DND-41 (cell line): Measurements from ENCODE around the gene MYH9.

Source experiments
- ATAC-seq: fragments of 200-7000 bp; cut with Tn5 transposase; 3 replicates; pipeline ENCODE4 v1.9.1; 2021; ENCODE audit warnings: low read depth; ENCODE audit not compliant: insufficient read depth
- DNase-seq: peaks from one replicate; pipeline ENCODE4 v3.0.0-alpha.2; 2020
- H2AFZ ChIP-seq: 2 replicates; pipeline ENCODE4 v1.6.0; 2012; ENCODE audit warnings: low read depth, low read length
- H3K27ac ChIP-seq: 2 replicates; pipeline ENCODE4 v1.5.1; 2012; ENCODE audit warnings: low read length, inconsistent platforms
- H3K27me3 ChIP-seq: fragments of 200-600 bp; sonication (generic); 2 replicates; pipeline ENCODE4 v1.6.0; 2012; ENCODE audit warnings: low read length, mild to moderate bottlenecking, inconsistent platforms; ENCODE audit not compliant: insufficient read depth, poor library complexity
- H3K36me3 ChIP-seq: 2 replicates; pipeline ENCODE4 v1.5.1; 2012; ENCODE audit warnings: low read length, inconsistent platforms; ENCODE audit not compliant: insufficient read depth
- H3K4me1 ChIP-seq: 2 replicates; pipeline ENCODE4 v1.5.1; 2012; ENCODE audit warnings: mild to moderate bottlenecking, low read length; ENCODE audit not compliant: insufficient read depth
- H3K4me2 ChIP-seq: 2 replicates; pipeline ENCODE4 v1.6.0; 2012; ENCODE audit warnings: mild to moderate bottlenecking, moderate library complexity, low read length, inconsistent platforms; ENCODE audit not compliant: insufficient read depth
- H3K4me3 ChIP-seq, 2 experiments: fragments of 200-600 bp in 1 of 2; shearing (Covaris generic) in 1 of 2; 2 replicates each; pipeline ENCODE4 v1.5.1; 2012 to 2016; ENCODE audit warnings: inconsistent platforms in 2 of 2, low read length in 2 of 2, mild to moderate bottlenecking in 2 of 2, low read depth in 1 of 2, moderate library complexity in 1 of 2
- H3K79me2 ChIP-seq: 2 replicates; pipeline ENCODE4 v1.6.0; 2012; ENCODE audit warnings: low read length, inconsistent platforms; ENCODE audit not compliant: insufficient read depth
- H3K9ac ChIP-seq: 2 replicates; pipeline ENCODE4 v1.6.0; 2012; ENCODE audit warnings: low read depth, mild to moderate bottlenecking, inconsistent platforms, low read length, moderate library complexity
- H3K9me3 ChIP-seq: 2 replicates; pipeline ENCODE4 v1.5.1; 2012; ENCODE audit warnings: low read length, moderate library complexity, mild to moderate bottlenecking, inconsistent platforms; ENCODE audit not compliant: insufficient read depth, severe bottlenecking
- H4K20me1 ChIP-seq: 2 replicates; pipeline ENCODE4 v1.6.0; 2012; ENCODE audit warnings: low read length; ENCODE audit not compliant: insufficient read depth
- EZH2 ChIP-seq: IDR thresholded peaks from 3 replicates; pipeline ENCODE4 v1.6.1; 2012; ENCODE audit warnings: borderline replicate concordance, low read depth, mild to moderate bottlenecking, moderate library complexity, low read length, inconsistent platforms; ENCODE audit not compliant: severe bottlenecking
- TF ChIP-seq, protein P1 (sequence below): IDR thresholded peaks from 2 replicates; pipeline ENCODE4 v1.5.1; 2012; ENCODE audit warnings: borderline replicate concordance, low read length, moderate library complexity, mild to moderate bottlenecking; ENCODE audit not compliant: poor library complexity, severe bottlenecking; ENCODE audit errors: extremely low read depth

Gene MYH9

GRCh38 chr22:36358533-36359469 lies 29.0 kb downstream of the MYH9 start:
- no peak for DNase-seq
- Histone ChIP-seq H3K27ac (no peak overlapping the region), H2AFZ (no peak overlapping the region), H3K9ac (no peak overlapping the region), H3K79me2 (peaks cover 97% of the 10 kb centered on the region), H3K4me1 (no peaks in the 10 kb centered on the region), H3K36me3 (peaks cover 36% of the 10 kb centered on the region), H3K9me3 (no peaks in the 10 kb centered on the region), H3K27me3 (no peaks in the 10 kb centered on the region), H3K4me3 (no peak overlapping the region), H4K20me1 (peaks cover 91% of the 10 kb centered on the region), H3K4me2 (no peak overlapping the region)
- no peak for TF ChIP-seq EZH2
- TF ChIP-seq, protein P1, sequence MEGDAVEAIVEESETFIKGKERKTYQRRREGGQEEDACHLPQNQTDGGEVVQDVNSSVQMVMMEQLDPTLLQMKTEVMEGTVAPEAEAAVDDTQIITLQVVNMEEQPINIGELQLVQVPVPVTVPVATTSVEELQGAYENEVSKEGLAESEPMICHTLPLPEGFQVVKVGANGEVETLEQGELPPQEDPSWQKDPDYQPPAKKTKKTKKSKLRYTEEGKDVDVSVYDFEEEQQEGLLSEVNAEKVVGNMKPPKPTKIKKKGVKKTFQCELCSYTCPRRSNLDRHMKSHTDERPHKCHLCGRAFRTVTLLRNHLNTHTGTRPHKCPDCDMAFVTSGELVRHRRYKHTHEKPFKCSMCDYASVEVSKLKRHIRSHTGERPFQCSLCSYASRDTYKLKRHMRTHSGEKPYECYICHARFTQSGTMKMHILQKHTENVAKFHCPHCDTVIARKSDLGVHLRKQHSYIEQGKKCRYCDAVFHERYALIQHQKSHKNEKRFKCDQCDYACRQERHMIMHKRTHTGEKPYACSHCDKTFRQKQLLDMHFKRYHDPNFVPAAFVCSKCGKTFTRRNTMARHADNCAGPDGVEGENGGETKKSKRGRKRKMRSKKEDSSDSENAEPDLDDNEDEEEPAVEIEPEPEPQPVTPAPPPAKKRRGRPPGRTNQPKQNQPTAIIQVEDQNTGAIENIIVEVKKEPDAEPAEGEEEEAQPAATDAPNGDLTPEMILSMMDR: no peak
- ATAC-seq: no peak

- ATAC-seq: no peak
- Histone ChIP-seq H3K27me3 (no peaks in the 10 kb centered on the region), H3K9me3 (no peaks in the 10 kb centered on the region), H3K27ac (no peak overlapping the region), H3K36me3 (peaks cover 27% of the 10 kb centered on the region), H3K9ac (no peak overlapping the region), H3K4me2 (no peak overlapping the region), H2AFZ (no peak overlapping the region), H3K79me2 (peaks cover 97% of the 10 kb centered on the region), H3K4me1 (no peaks in the 10 kb centered on the region), H4K20me1 (peaks cover 87% of the 10 kb centered on the region), H3K4me3 (no peak overlapping the region)
- DNase-seq: no peak
- TF ChIP-seq EZH2: no peak
- TF ChIP-seq, protein P1: no peak
Measured at GRCh38 chr22:36356708-36357624, 30.8 kb downstream of the MYH9 start.

DNA sequence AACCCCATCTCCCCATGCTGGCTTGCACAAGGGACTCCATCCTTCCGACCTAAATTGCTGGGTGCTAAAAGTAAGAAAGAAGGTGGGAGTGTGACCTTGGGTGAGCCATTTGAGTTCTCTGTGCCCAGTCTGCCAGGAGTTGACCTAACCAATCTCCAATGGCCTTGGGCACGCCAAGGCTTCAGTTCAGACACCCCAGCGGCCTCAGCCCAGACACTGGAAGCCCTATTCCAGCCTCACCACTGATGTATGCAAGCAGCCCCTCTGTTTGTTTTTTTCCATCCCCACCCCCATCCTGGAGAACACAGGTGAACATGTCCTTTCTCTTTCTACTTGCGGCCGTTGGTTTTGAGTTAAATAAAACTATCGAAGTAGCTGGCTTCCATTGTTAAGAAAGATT lies 31.9 kb downstream of the MYH9 start:
- Histone ChIP-seq H3K4me1 (no peaks in the 10 kb centered on the region), H3K36me3 (peaks cover 23% of the 10 kb centered on the region), H3K9ac (no peak overlapping the region), H3K27me3 (no peaks in the 10 kb centered on the region), H4K20me1 (peaks cover 88% of the 10 kb centered on the region), H3K4me2 (no peak overlapping the region), H3K9me3 (no peaks in the 10 kb centered on the region), H3K4me3 (no peak overlapping the region), H2AFZ (no peak overlapping the region), H3K27ac (peak overlapping the region; percentile 2; the same call in 1 of the 2 replicates), H3K79me2 (peaks cover 97% of the 10 kb centered on the region)
- ATAC-seq (no peak), DNase-seq (no peak)
- TF ChIP-seq EZH2: no peak
- TF ChIP-seq, protein P1: no peak
